ENCODE results near the gene NUP210L. TPM values are rescaled to one million over a fixed set of nuclear protein-coding genes. Genes with fewer than 3 reads are reported as not detected.

Gene NUP210L
- total and polyA plus RNA-seq, 2 experiments from 2014 or later: 0.10 TPM; not detected in 1

DNA sequence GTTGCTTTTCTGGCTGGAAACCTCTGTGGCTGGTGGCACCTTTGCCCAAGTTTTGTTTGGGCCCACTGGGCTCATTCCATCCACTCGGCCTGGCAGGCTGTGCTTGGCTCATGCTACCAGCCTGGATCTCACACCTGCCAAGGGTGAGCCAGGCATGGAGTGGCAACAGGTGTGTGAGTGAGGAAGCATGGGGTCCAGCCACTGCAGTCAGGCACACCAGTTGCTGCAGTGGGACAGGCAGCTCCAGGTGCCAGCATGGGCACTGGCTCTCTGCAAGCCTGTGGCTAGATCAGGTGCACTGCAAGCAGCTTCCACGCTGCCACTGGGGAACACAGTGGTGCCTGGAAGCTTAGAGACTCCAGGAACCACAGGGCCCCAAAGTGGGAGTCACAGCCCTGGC, 57.0 kb downstream of the NUP210L start:
- no peak for DNase-seq (ENCODE audit: low spot score)
- H3K4me1 Mint-ChIP-seq: no peaks in the 10 kb centered on the region
- Histone ChIP-seq H3K9me2 (ENCODE audit: insufficient read depth) (no peaks in the 10 kb centered on the region), H3K4me2 (no peak overlapping the region), H3K36me3 (ENCODE audit: insufficient read depth) (no peaks in the 10 kb centered on the region), H3K79me2 (replicated peaks; ENCODE audit: insufficient read depth) (no peaks in the 10 kb centered on the region), H3F3A (replicated peaks; ENCODE audit: low read depth) (no peaks in the 10 kb centered on the region), H4K20me1 (replicated peaks; ENCODE audit: insufficient read depth) (no peaks in the 10 kb centered on the region), H3K4me1 (ENCODE audit: insufficient read depth) (no peaks in the 10 kb centered on the region; the same call in 1 of the 2 replicates), H3K4me3 (no peak overlapping the region), H3K27ac (ENCODE audit: low read depth) (no peak overlapping the region), H3K27me3 (ENCODE audit: insufficient read depth) (no peaks in the 10 kb centered on the region), H2AFZ (no peak overlapping the region)
- H3K36me3 Mint-ChIP-seq (ENCODE audit: low read depth): no peaks in the 10 kb centered on the region
- H3K27me3 Mint-ChIP-seq (ENCODE audit: insufficient read depth, low read depth, poor library complexity): no peaks in the 10 kb centered on the region
- H3K27ac Mint-ChIP-seq: no peak overlapping the region
- ATAC-seq: no peak
- no peak overlapping the region for H3K4me3 Mint-ChIP-seq
- H3K9me3 Mint-ChIP-seq: peaks cover 3% of the 10 kb centered on the region; the same call in 2 of the 3 replicates
- TF ChIP-seq CREB1 (CRISPR knock-in tag; IDR thresholded peaks at IDR 0.05; ENCODE audit: low read depth): no peak
- no peak for TF ChIP-seq EZH2 (IDR thresholded peaks at IDR 0.05; ENCODE audit: low read depth, unreplicated experiment)
- TF ChIP-seq, protein P1, sequence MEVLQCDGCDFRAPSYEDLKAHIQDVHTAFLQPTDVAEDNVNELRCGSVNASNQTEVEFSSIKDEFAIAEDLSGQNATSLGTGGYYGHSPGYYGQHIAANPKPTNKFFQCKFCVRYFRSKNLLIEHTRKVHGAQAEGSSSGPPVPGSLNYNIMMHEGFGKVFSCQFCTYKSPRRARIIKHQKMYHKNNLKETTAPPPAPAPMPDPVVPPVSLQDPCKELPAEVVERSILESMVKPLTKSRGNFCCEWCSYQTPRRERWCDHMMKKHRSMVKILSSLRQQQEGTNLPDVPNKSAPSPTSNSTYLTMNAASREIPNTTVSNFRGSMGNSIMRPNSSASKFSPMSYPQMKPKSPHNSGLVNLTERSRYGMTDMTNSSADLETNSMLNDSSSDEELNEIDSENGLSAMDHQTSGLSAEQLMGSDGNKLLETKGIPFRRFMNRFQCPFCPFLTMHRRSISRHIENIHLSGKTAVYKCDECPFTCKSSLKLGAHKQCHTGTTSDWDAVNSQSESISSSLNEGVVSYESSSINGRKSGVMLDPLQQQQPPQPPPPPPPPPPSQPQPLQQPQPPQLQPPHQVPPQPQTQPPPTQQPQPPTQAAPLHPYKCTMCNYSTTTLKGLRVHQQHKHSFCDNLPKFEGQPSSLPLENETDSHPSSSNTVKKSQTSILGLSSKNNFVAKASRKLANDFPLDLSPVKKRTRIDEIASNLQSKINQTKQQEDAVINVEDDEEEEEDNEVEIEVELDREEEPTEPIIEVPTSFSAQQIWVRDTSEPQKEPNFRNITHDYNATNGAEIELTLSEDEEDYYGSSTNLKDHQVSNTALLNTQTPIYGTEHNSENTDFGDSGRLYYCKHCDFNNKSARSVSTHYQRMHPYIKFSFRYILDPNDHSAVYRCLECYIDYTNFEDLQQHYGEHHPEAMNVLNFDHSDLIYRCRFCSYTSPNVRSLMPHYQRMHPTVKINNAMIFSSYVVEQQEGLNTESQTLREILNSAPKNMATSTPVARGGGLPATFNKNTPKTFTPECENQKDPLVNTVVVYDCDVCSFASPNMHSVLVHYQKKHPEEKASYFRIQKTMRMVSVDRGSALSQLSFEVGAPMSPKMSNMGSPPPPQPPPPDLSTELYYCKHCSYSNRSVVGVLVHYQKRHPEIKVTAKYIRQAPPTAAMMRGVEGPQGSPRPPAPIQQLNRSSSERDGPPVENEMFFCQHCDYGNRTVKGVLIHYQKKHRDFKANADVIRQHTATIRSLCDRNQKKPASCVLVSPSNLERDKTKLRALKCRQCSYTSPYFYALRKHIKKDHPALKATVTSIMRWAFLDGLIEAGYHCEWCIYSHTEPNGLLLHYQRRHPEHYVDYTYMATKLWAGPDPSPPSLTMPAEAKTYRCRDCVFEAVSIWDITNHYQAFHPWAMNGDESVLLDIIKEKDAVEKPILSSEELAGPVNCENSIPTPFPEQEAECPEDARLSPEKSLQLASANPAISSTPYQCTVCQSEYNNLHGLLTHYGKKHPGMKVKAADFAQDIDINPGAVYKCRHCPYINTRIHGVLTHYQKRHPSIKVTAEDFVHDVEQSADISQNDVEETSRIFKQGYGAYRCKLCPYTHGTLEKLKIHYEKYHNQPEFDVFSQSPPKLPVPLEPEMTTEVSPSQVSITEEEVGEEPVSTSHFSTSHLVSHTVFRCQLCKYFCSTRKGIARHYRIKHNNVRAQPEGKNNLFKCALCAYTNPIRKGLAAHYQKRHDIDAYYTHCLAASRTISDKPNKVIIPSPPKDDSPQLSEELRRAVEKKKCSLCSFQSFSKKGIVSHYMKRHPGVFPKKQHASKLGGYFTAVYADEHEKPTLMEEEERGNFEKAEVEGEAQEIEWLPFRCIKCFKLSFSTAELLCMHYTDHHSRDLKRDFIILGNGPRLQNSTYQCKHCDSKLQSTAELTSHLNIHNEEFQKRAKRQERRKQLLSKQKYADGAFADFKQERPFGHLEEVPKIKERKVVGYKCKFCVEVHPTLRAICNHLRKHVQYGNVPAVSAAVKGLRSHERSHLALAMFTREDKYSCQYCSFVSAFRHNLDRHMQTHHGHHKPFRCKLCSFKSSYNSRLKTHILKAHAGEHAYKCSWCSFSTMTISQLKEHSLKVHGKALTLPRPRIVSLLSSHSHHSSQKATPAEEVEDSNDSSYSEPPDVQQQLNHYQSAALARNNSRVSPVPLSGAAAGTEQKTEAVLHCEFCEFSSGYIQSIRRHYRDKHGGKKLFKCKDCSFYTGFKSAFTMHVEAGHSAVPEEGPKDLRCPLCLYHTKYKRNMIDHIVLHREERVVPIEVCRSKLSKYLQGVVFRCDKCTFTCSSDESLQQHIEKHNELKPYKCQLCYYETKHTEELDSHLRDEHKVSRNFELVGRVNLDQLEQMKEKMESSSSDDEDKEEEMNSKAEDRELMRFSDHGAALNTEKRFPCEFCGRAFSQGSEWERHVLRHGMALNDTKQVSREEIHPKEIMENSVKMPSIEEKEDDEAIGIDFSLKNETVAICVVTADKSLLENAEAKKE (CRISPR knock-in tag; IDR thresholded peaks at IDR 0.05): no peak
- no peak for TF ChIP-seq ZNF331 (CRISPR knock-in tag; IDR thresholded peaks at IDR 0.05; ENCODE audit: low read depth)
- TF ChIP-seq, protein P2, sequence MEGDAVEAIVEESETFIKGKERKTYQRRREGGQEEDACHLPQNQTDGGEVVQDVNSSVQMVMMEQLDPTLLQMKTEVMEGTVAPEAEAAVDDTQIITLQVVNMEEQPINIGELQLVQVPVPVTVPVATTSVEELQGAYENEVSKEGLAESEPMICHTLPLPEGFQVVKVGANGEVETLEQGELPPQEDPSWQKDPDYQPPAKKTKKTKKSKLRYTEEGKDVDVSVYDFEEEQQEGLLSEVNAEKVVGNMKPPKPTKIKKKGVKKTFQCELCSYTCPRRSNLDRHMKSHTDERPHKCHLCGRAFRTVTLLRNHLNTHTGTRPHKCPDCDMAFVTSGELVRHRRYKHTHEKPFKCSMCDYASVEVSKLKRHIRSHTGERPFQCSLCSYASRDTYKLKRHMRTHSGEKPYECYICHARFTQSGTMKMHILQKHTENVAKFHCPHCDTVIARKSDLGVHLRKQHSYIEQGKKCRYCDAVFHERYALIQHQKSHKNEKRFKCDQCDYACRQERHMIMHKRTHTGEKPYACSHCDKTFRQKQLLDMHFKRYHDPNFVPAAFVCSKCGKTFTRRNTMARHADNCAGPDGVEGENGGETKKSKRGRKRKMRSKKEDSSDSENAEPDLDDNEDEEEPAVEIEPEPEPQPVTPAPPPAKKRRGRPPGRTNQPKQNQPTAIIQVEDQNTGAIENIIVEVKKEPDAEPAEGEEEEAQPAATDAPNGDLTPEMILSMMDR (conservative IDR thresholded peaks at IDR 0.05; ENCODE audit: low read depth in 2 of 2): no peak
- TF ChIP-seq, protein P3, sequence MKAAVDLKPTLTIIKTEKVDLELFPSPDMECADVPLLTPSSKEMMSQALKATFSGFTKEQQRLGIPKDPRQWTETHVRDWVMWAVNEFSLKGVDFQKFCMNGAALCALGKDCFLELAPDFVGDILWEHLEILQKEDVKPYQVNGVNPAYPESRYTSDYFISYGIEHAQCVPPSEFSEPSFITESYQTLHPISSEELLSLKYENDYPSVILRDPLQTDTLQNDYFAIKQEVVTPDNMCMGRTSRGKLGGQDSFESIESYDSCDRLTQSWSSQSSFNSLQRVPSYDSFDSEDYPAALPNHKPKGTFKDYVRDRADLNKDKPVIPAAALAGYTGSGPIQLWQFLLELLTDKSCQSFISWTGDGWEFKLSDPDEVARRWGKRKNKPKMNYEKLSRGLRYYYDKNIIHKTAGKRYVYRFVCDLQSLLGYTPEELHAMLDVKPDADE (IDR thresholded peaks at IDR 0.05): no peak
- TF ChIP-seq POLR2AphosphoS5 (IDR thresholded peaks at IDR 0.05; ENCODE audit: low read depth): no peak
- TF ChIP-seq STAT1 (IDR thresholded peaks at IDR 0.05; ENCODE audit: unreplicated experiment): no peak
- no peak for TF ChIP-seq ZNF114 (CRISPR knock-in tag; IDR thresholded peaks at IDR 0.05)
- TF ChIP-seq EZH2phosphoT487 (IDR thresholded peaks at IDR 0.05; ENCODE audit: unreplicated experiment): no peak
- no peak for TF ChIP-seq JUNB (IDR thresholded peaks at IDR 0.05; ENCODE audit: unreplicated experiment)
